HG03196 (cell line): ENCODE results near the gene ANP32B.
A peak's percentile ranks its signal among the peaks of the same experiment; 100 is the strongest.

Source experiments
- ATAC-seq: cut with Tn5 transposase; IDR thresholded peaks from one replicate; pipeline ENCODE4 v1.9.1; 2021; ENCODE audit not compliant: unreplicated experiment

The ANP32B gene

DNA sequence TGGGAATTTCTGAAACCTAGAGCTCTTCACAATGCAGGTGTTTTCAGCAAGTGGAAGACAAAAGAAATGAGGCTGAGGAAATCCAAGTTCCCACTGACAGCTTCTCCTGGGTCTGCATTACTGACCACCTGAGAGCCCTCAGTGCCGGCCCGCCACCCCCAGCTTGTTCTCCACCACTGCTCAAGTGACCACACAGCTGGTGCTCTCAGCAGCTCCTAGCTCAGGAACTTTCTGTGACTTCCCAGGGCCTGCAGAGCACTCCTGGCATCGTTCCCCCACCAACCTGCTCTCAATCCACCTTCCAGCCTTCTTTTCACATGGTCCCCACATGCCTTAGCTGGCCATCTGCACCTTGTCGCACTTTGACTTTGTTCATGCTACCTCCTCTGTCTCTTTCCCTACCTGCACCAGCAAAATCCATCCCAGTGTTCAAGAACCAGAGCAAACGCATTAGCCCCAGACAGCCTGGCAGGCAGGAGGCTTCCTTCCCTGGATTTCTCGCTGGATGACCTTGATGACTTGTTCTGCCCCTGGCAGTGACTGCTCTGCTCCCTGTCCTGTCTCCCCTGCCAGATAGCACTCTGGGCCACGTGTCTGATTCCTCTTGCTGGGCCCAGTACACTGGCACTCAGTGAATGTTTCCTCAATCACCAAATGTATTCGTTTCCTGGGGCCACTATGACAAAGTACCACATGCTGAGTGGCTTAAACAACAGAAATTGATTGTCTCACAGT, 38.3 kb downstream of the ANP32B start:
- ATAC-seq = no peak

DNA sequence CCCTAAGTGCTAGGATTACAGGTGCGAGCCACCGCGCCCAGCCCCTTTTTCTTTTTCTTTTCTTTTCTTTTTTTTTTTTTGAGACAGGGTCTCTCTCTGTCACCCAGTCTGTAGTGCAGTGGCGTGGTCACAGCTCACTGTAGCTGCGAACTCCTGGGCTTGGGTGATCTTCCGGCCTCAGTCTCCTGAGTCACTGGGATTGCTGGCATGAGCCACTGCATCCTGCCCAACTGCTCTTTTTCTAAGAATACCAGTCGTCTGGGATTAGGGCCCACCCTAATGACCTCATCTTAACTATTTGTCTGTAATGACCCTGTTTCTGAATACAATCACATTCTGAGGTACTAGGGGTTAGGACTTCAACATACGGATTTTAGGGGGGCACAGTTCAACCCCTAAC, 39.3 kb downstream of the ANP32B start:
- no peak for ATAC-seq

DNA sequence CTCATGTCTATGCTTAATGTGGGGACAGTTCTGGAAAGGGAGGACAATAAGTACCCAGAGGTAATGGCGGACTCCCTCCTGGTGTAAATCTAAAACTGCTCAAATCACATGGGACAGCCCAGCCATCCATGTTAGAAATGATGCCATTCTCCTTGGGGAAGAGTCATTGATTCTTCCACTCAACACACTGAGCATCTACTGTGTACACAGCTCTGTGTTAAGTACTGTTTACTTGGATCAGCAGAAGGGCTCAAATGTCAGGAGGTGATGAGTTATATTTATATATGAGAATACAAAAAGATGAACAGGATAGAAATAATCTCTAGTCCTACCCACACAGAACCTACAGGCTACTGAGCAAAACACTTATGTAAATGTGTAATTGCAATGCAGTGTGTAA, 41.6 kb downstream of the ANP32B start:
- no peak for ATAC-seq

DNA sequence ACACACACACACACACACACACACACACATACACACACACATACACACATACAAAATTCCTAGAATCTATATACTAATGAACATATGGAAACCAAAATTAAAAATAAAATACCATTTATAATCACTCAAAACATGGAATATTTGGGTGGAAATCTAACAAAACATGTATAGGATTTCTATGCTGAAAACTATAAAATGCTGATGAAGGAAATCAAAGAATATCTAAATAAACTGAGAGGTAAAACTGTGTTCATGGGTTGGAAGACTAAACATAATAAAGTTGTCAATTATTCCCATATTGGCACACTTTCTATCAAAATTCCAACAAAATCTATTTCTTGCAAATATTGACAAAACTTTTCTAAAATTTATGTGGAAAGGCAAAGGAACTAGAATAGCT, 48.0 kb downstream of the ANP32B start:
- ATAC-seq = no peak

DNA sequence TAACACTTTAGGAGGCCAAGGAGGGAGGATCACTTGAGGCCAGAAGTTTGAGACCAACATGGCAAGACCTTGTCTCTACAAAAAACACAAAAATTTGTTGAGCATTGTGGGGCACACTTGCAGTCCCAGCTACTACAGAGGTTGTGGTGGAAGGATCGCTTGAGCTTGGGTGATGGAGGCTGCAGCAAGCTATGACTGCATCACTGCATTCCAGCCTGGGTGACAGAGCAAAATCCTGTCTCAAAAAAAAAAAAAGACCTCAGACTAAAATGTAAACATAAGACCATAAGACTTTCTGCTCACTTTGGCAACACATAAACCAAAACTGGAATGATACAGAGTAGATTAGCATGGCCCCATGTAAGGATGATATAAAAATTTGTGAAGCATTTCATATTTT, 48.8 kb downstream of the ANP32B start:
- ATAC-seq = no peak

DNA sequence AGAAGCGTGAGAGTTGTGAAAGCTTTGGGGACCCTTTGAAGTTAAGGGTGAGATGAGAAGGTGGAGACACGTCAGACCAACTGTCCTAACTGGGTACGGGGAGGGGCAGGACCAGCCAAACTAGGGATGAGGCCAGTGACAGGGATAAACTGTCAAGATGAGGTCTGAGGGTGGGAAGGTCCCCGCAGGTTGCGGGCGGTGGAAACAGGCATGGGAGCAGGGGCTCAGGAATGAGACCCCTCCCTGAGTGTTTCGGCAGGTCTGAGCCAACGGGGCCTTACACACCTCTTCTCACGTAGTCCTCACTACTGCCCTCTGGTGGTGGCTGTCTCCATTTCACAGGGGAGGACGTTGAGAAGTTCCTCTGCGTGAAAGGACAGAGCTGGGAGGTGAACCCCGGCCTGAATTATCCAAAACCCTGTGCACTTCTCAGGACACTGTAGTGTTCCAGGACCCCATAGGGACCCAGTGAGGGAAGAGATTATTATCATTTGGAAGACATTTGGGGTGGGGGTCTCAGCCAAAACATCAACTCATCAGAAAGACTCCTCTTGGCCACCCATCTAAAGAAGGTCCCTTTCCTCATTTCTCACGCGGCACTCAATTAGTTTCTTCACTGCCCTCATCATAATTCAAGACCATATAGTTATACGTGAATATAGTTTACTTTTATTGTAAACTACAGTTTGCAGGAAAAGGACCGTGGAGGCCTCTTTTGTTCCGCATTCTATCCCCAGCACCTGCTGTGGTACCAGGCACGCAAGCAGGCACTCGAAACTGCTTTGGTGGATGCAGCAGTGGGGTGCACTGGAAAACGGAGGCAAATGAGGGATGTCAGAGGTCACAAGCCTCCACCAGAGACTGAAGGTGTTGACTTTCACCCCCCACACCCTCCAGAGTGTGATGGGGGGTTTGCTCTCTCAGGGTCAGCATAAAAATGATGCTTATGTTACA, 51.7 kb downstream of the ANP32B start:
- peak; percentile 51 for ATAC-seq

DNA sequence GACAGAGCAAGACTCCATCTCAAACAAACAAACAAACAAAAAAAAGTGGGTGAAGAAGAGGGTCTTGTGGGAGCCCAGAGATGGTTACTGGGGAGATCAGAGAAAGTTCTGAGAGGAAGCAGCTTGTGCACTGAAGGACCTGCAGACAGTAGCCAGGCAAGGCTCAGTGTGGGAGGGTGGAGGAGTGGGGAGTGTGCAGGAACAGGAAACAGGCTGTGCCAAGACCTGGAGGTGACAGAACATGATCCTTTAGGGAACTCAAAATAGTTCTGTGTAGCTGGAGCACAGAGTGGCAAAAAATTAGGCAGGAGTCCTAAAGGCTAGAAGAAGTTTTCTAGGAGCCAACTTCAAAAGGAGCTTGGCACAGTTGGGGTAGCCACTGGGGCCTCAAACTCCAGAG, 54.2 kb downstream of the ANP32B start:
- ATAC-seq = no peak

DNA sequence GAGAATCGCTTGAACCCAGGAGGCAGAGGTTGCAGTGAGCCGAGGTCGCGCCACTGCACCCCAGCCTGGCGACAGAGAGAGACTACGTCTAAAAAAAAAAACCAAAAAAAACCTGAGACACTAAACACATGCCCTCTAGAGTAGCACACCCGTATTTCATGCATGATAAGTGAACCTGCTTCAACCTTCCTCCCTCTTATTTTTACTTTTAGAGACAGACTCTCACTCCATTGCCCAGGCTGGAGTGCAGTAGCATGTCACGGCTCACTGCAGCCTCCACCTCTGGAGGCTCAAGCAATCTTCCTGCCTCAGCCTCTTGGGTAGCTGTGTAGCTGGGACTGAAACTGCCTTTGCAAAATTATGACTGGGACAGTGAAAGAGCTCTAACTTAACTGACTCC, 55.8 kb downstream of the ANP32B start:
- ATAC-seq = no peak

DNA sequence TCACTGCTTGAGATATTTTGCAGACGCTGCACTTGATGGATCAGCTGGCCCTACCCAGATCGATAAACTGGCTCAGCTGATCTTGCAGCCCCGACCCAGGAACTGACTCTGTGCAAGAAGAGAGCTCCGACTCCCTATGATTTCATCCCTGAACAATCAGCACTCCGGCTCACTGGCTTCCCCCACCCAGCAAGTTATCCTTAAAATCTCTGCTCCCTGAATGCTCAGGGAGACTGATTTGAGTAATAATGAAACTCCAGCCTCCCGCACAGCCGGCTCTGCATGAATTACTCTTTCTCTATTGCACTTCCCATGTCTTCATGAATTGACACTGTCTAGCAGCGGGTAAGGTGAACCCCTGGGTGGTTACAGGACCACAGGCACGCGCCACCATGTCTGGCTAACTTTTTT, 56.5 kb downstream of the ANP32B start:
- ATAC-seq = no peak

DNA sequence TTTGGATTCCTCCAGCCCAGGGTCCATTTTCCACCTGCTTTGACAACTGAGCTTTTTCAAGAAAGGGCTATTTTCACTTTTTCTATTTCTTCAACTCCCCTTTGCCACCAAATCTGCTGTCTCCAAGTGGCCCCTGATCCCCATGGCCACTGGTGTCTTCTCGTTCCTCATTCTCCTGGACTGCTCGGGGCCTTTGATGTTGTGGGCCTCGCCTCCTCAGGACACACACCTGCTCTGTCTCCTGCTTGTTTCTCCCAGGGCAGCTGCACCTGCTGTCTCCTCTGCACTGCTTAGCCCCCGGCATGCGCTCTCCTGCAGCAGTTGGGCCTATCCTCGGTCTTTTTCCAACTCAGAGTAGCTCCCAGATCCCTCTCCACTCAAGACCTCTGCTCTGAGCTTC, 57.1 kb downstream of the ANP32B start:
- ATAC-seq = no peak

DNA sequence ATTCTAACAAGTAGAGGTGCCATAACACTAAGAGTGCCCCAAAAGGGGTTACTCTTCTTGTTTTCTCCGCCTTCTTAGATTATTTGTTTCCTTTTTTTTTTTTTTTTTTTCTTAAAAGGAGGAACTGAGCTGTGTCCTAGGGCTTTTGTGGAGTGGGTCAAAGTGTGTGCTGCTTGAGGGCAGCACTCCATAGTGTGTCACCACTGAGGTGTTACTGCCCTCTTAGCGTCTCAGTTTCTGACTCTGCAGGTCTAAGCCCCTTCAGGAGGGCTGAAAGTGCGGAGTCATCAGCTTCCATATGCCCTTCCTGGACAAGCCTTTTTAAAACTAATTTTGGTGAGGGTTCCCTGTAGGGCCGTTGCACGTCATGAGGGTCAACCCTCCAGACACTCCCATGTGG, 60.8 kb downstream of the ANP32B start:
- ATAC-seq = no peak

DNA sequence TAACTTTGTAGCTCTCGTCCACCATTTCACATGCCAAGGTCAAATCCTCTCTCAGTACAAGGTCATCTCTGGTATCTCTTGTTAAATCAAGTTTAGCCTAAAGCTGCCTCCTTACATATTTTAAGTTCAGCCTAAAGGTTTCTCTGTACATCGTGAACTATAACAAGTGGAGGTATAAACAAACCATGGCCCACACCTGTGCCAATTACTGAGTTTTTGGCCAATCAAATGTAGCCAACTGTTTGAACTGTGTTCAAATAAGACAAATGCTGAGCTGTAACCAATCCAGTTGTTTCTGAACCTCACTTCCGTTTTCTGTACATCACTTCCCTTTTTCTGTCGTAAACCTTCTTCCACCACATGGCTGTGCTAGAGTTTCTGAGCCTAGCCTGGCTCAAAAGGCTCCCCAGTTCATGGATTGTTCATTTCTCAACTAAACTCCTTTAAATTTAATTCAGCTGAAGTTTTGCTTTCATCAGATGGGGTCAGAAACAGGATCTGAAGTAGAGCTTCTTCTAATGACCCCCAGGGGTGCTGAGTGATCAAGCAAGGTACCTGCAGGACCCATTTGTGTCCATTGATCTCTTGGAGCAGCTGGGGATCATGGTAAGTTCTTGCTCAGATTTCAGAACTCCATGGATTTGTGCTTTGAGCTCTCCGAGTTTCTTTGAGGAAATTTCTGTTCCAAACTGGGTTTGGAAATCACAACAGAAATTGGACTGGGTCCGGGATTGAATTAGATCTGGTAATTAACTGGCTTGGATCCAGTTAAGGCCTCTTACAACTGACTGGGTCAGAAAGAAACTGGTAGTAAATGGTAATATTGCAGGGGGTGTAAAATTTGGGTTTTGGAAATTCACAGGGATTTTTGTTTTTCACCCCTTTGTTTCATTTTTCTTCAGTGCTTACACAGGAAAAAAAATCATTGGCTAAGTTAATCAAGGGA, 62.4 kb downstream of the ANP32B start:
- ATAC-seq = peak; percentile 76

DNA sequence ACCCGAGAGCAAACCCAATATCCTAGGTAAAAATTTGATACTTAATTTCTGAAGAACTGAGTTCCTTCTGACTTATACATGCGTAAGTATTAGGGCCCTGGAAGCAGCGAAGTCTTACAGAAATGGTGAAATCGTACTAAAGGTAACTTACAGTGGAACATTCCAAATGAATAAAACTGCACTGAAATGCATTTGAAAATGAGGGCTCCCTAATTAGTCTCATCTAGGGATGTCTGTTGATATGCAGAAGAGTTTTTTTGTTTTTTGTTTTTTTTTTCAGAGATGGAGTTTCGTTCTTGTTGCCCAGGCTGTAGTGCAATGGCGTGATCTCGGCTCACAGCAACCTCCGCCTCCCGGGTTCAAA, 63.0 kb downstream of the ANP32B start:
- no peak for ATAC-seq

DNA sequence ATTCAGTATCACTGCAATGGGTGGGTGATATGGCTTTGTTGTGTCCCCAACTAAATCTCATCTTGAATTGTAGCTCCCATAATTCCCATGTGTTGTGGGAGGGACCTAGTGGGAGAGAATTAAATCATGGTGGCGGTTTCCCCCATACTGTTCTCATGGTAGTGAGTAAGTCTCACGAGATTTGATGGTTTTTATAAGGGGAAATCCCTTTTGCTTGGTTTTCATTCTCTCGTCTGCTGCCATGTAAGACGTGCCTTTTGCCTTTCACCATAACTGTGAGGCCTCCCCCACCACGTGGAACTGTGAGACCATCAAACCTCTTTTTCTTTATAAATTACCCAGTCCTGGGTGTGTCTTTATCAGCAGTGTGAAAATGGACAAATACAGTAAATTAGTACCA, 63.9 kb downstream of the ANP32B start:
- no peak for ATAC-seq

DNA sequence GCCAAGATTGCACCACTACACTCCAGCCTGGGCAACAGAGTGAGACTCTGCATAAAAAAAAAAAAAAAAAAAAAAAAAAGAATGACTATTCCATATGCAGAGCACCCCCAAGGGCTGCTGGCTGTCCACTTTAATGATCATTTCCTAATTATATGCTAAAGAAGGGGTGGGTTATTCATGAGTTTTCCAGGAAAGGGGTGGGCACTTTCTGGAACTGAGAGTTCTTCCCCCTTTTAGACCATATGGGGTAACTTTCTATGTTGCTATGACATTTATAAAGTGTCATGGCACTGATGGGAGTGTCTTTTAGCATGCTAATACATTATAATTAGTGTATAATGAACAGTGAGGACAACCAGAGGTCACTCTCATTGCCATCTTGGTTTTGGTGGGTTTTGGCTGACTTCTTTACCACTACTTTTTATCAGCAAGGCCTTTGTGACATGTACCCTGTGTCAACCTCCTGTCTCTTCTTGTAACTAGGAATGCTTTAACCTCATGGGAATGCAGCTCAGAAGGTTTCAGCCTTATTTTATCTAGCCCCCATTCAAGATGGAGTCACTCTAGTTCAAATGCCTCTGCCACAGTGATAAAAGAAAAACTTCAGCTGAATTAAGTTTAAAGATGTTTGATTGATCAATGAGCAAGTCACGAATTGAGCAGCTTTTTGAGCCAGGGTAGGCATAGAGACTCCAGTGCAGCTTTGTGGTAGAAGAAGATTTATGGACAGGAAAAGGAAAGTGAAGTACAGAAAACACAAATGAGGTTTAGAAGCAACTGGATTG, 66.3 kb downstream of the ANP32B start:
- no peak for ATAC-seq

DNA sequence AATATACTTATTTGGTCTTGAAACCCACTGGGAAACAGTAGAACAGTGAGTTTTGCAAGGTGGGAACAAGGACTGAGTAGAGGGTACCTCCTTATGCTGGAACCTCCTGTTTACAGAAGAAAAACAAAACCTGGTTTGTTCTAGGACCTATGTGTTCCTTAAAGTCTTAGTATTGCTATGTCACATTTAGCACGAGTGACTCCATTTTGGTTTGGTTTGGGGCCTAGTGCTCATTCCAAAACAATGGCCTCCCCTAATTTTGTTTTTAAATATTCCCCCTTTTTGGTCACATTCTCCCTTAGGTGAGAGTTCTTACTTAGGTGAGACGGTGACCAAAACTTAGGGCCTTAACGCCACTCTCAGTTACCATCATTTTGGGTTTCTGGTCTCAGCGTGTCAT, 67.2 kb downstream of the ANP32B start:
- ATAC-seq = no peak

DNA sequence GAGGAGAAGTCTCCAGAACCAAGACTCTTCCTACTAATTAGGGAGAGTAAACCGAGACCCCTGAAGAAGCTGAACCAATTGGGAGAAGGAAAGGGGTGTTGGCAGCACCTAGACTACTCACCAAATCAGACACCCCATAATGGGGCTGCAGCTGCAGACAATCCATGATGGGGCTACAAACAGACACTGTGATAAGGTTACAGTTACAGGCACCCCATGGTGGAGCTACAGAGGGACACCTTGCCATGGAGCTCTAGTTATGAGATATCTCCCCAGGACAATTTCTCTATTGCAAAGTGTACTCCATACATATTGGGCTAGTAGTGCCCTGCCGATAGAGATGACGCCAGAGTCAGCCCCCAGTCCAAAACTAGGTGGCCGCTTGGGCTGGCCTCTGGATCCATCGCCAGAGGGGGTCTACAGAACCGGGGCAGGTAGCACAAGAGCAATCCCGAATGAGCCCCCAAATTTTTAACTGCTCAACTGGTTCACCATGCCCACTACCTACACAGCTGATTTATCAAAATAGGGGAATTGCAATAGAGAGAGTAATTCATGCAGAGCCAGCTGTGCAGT, 71.3 kb downstream of the ANP32B start:
- ATAC-seq = no peak

DNA sequence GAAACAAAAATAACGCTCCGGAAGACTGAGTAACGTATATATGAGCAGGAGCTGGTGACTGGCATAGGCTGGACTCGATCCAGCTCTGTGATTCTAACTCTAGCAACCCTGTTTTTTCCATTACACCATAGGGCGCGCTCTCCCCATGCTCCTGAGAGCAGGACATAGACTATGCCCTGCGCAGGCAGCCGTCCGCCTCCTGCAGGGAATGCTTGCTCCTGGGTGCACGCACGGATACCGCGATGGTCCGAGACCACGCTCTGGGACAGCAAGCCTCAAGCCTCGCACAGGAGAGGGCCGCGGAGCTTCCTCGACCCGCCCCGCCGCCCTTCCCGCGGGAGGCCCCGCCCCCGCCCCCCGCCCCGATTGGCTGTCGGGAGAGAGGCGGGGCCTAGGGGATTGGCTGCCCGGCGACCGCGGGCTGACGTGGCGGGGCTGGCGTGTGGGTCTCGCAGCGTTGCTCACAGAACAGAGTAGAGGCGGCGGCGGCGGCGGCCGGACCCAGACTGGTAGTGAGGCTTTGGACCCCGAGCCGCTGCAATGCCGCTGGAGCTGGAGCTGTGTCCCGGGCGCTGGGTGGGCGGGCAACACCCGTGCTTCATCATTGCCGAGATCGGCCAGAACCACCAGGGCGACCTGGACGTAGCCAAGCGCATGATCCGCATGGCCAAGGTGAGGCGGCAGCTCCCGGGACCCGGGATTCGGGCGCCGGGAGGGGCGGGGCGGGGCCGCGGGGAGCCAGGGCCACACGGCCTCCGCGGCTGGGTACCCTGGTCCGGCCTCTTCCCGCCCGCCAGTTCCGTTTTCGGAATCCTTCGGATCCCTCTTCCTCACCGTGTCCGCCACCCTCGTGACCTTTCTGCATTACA, 73.4 kb downstream of the ANP32B start, which contains the start of gene NANS:
TSS of gene NANS (plus strand) at position 464 of the 869 bp plus-strand sequence. CDS start at position 541, 77 bp downstream.
- peak; percentile 92 for ATAC-seq
